K562 (cell line): ENCODE data around the gene COL1A1. TPM values are rescaled to one million over a fixed set of nuclear protein-coding genes. Genes with fewer than 3 reads are reported as not detected.

ENCODE experiments used
- ATF1 ChIP-seq, 2 experiments: fragments of 450-650 bp in 1 of 2; IDR thresholded peaks; 2 replicates each; pipeline ENCODE4 v1.6.1; 2016; ENCODE audit warnings: missing compliant biosample characterization in 1 of 2, missing genetic modification characterization in 1 of 2
- BCOR ChIP-seq: fragments of 450-650 bp; IDR thresholded peaks from 2 replicates; pipeline ENCODE4 v1.6.1; 2016
- BHLHE40 ChIP-seq: IDR thresholded peaks from 2 replicates; pipeline ENCODE4 v1.6.1; 2011; ENCODE audit warnings: low read length, improper control_type of control experiment
- BRD4 ChIP-seq: fragments of 200-600 bp; sonication (generic); IDR thresholded peaks from 2 replicates; pipeline ENCODE4 v1.6.1; 2017; ENCODE audit warnings: inconsistent platforms
- CTCFL ChIP-seq: IDR thresholded peaks from 2 replicates; pipeline ENCODE4 v1.6.1; 2011; ENCODE audit warnings: borderline replicate concordance, low read depth, mild to moderate bottlenecking, moderate library complexity, low read length; ENCODE audit not compliant: insufficient read depth, poor library complexity, severe bottlenecking
- E2F1 ChIP-seq: sonication (generic); formaldehyde crosslinking; IDR thresholded peaks from 2 replicates; pipeline ENCODE4 v1.8.1; 2023; ENCODE audit warnings: mild to moderate bottlenecking, missing genetic modification reagents, moderate library complexity
- ELF4 ChIP-seq: fragments of 450-650 bp; formaldehyde crosslinking; IDR thresholded peaks from 2 replicates; pipeline ENCODE4 v1.4.0; 2022; ENCODE audit warnings: missing genetic modification characterization
- ESRRA ChIP-seq: fragments of 450-650 bp; IDR thresholded peaks from 2 replicates; pipeline ENCODE4 v1.6.1; 2014; ENCODE audit warnings: low read depth, mild to moderate bottlenecking, moderate library complexity, borderline replicate concordance
- ETV1 ChIP-seq: fragments of 450-650 bp; conservative IDR thresholded peaks from 2 replicates; pipeline ENCODE4 v1.6.1; 2016; ENCODE audit warnings: missing genetic modification characterization, control low read depth, low read depth, missing compliant biosample characterization
- ETV5 ChIP-seq: sonication (generic); formaldehyde crosslinking; IDR thresholded peaks from 2 replicates; pipeline ENCODE4 v1.4.0; 2020; ENCODE audit warnings: low read depth, mild to moderate bottlenecking, missing genetic modification reagents
- HMG20A ChIP-seq: fragments of 450-650 bp; formaldehyde crosslinking; conservative IDR thresholded peaks from 2 replicates; pipeline ENCODE4 v1.4.0; 2020; ENCODE audit warnings: mild to moderate bottlenecking, mixed read lengths
- HNRNPK ChIP-seq: fragments of 200-400 bp; formaldehyde crosslinking; IDR thresholded peaks from one replicate; pipeline ENCODE4 v1.6.1; 2018; ENCODE audit warnings: mild to moderate bottlenecking, low read depth, low read length; ENCODE audit not compliant: poor library complexity, severe bottlenecking
- HNRNPLL ChIP-seq: fragments of 200-400 bp; formaldehyde crosslinking; IDR thresholded peaks from 2 replicates; pipeline ENCODE4 v1.6.1; 2017; ENCODE audit warnings: low read length, low read depth, mild to moderate bottlenecking; ENCODE audit not compliant: poor library complexity, severe bottlenecking
- JUN ChIP-seq, 2 experiments: sonication (generic) in 1 of 2; formaldehyde crosslinking in 1 of 2; IDR thresholded peaks; 2 replicates each; pipeline versions ENCODE4 v1.6.1 to v1.8.0; 2012 to 2022; ENCODE audit warnings: borderline replicate concordance in 2 of 2, mild to moderate bottlenecking in 2 of 2, improper control_type of control experiment in 1 of 2, low read depth in 1 of 2, low read length in 1 of 2, missing genetic modification reagents in 1 of 2
- MCM7 ChIP-seq, 2 experiments: fragments of 450-650 bp; IDR thresholded peaks; 2 replicates each; pipeline ENCODE4 v1.6.1; 2016 to 2018
- PRMT5 ChIP-seq: sonication (generic); formaldehyde crosslinking; IDR thresholded peaks from 2 replicates; pipeline ENCODE4 v1.5.0; 2020; ENCODE audit warnings: missing genetic modification reagents
- STAT6 ChIP-seq: sonication (generic); formaldehyde crosslinking; IDR thresholded peaks from 2 replicates; pipeline ENCODE4 v1.8.1; 2023; ENCODE audit warnings: mild to moderate bottlenecking, missing genetic modification reagents
- TBP ChIP-seq: optimal IDR thresholded peaks from 2 replicates; pipeline ENCODE3; 2011; ENCODE audit warnings: low read depth, low read length, improper control_type of control experiment
- TGIF2 ChIP-seq: sonication (generic); formaldehyde crosslinking; IDR thresholded peaks from 2 replicates; pipeline ENCODE4 v1.8.1; 2022; ENCODE audit warnings: mild to moderate bottlenecking, missing genetic modification reagents, moderate library complexity
- TOE1 ChIP-seq, 2 experiments: fragments of 450-650 bp in 1 of 2; sonication (generic) in 1 of 2; formaldehyde crosslinking in 1 of 2; IDR thresholded peaks; 2 replicates each; pipeline versions ENCODE4 v1.7.1 to v1.8.0; 2016 to 2022; ENCODE audit warnings: borderline replicate concordance in 2 of 2, mild to moderate bottlenecking in 2 of 2, antibody characterized with exemption in 1 of 2, inconsistent platforms in 1 of 2, low read depth in 1 of 2, missing genetic modification reagents in 1 of 2, moderate library complexity in 1 of 2
- ZNF830 ChIP-seq: fragments of 250-450 bp; sonication (Bioruptor Pico); IDR thresholded peaks from 2 replicates; pipeline ENCODE4 v1.5.0; 2021; ENCODE audit warnings: mild to moderate bottlenecking
- polyA plus RNA-seq, 8 experiments: library from polyadenylated mRNA; depleted of rRNA in 4 of 8; stranded (reverse) in 5 of 8; unstranded in 3 of 8; fragments of >200 nt; fragmentation: Nextera tagmentation in 2 of 8; fragmentation: Illumina TruSeq in 1 of 8; extraction: Ambion mirVana in 2 of 8; extraction: Trizol in 1 of 8; gene quantifications; 2 replicates each; pipeline versions ENCODE4 v1.2.1 to v1.2.3, GENCODE V29; 2011 to 2014; ENCODE audit warnings: inconsistent platforms in 1 of 8, missing spikeins in 1 of 8
- total RNA-seq, 7 experiments: library from RNA; depleted of rRNA in 6 of 7; stranded (reverse); fragments of >200 nt in 6 of 7; fragmentation: Illumina TruSeq in 2 of 7; extraction: Trizol in 2 of 7; gene quantifications; 2 replicates each; pipeline versions ENCODE4 v1.2.1 to v1.2.3, GENCODE V29; 2011 to 2021; ENCODE audit warnings: low replicate concordance in 1 of 7

Gene COL1A1
- total and polyA plus RNA-seq, 9 of the 15 experiments (the other 6 are each of a cell fraction or from before 2014, with no cell fraction given), result 0.04 to 3.4 (median 0.18) TPM

- no peak for TF ChIP-seq PRMT5 (CRISPR knock-in tag)
- no peak for TF ChIP-seq ZNF830
- no peak for TF ChIP-seq TBP
- peak; percentile 31; the same call in 1 of the 2 replicates for TF ChIP-seq BHLHE40
- TF ChIP-seq ESRRA, result peak; percentile 54; the same call in 1 of the 2 replicates
- TF ChIP-seq TGIF2 (CRISPR knock-in tag), result no peak
- 0 out of 2 replicates have a peak, but pooled peaks have one; percentile 33 for TF ChIP-seq BRD4
- no peak for TF ChIP-seq ELF4 (CRISPR knock-in tag)
- TF ChIP-seq ETV1, result no peak
- no peak for TF ChIP-seq BCOR
- peak; percentile 57 for TF ChIP-seq CTCFL
- no peak for TF ChIP-seq MCM7 (IDR thresholded peaks at IDR 0.05)
- peak; percentile 51; the same call in 1 of the 2 replicates for TF ChIP-seq TOE1 (IDR thresholded peaks at IDR 0.05; ENCODE audit: borderline replicate concordance)
- TF ChIP-seq TOE1 (CRISPR knock-in tag; IDR thresholded peaks at IDR 0.05; ENCODE audit: borderline replicate concordance, low read depth), result no peak
- peak; percentile 69 for TF ChIP-seq E2F1
- peak; percentile 33 for TF ChIP-seq HNRNPLL
- TF ChIP-seq HMG20A (CRISPR knock-in tag), result no peak
- no peak for TF ChIP-seq ETV5 (CRISPR knock-in tag)
- no peak for TF ChIP-seq JUN (IDR thresholded peaks at IDR 0.05; ENCODE audit: borderline replicate concordance, low read depth, low read length)
- no peak for TF ChIP-seq JUN (CRISPR knock-in tag; IDR thresholded peaks at IDR 0.05; ENCODE audit: borderline replicate concordance)
- TF ChIP-seq ATF1 (CRISPR knock-in tag; IDR thresholded peaks at IDR 0.05), result no peak
- TF ChIP-seq ATF1 (tag; IDR thresholded peaks at IDR 0.05), result peak; percentile 28; the same call in 1 of the 2 replicates
- TF ChIP-seq STAT6 (CRISPR knock-in tag), result no peak
- TF ChIP-seq HNRNPK, result no peak
Observed at GRCh38 chr17:50200457-50201275, 765 bp downstream of the COL1A1 start (continued).
